ENCODE measurements around the gene ALDH4A1.

Gene ALDH4A1

GRCh38 chr1:18886003-18886335 lies 16.4 kb downstream of the ALDH4A1 start:
- no peaks in the 10 kb centered on the region for H3K9me3 ChIP-seq (ENCODE audit: control insufficient read depth in 1 of 2, low read length in 2 of 2)
- H3K27me3 ChIP-seq (ENCODE audit: low read depth, low read length): no peaks in the 10 kb centered on the region
- H3K4me3 ChIP-seq (ENCODE audit: low read depth in 1 of 2, low read length in 2 of 2): no peak overlapping the region
- peaks cover 0 to 18% of the 10 kb centered on the region in 2 donors for H3K36me3 ChIP-seq (ENCODE audit: control insufficient read depth in 1 of 2, insufficient read depth in 2 of 2, low read length in 2 of 2)
- no peaks in the 10 kb centered on the region for H3K4me1 ChIP-seq (ENCODE audit: control insufficient read depth in 1 of 2, insufficient read depth in 2 of 2, low read length in 2 of 2)
- H3K27ac ChIP-seq (ENCODE audit: low read length): no peak overlapping the region

GRCh38 chr1:18885311-18886002 lies 16.9 kb downstream of the ALDH4A1 start:
- peaks cover 0 to 18% of the 10 kb centered on the region in 2 donors for H3K36me3 ChIP-seq (ENCODE audit: control insufficient read depth in 1 of 2, insufficient read depth in 2 of 2, low read length in 2 of 2)

GRCh38 chr1:18884727-18885126 lies 17.6 kb downstream of the ALDH4A1 start:
- Histone ChIP-seq H3K27me3 (ENCODE audit: low read depth, low read length) (no peaks in the 10 kb centered on the region), H3K27ac (ENCODE audit: low read length) (no peak overlapping the region), H3K4me3 (ENCODE audit: low read depth in 1 of 2, low read length in 2 of 2) (no peak overlapping the region), H3K36me3 (ENCODE audit: control insufficient read depth in 1 of 2, insufficient read depth in 2 of 2, low read length in 2 of 2) (peaks cover 0 to 18% of the 10 kb centered on the region in 2 donors), H3K9me3 (ENCODE audit: control insufficient read depth in 1 of 2, low read length in 2 of 2) (no peaks in the 10 kb centered on the region), H3K4me1 (ENCODE audit: control insufficient read depth in 1 of 2, insufficient read depth in 2 of 2, low read length in 2 of 2) (no peaks in the 10 kb centered on the region)

More at GRCh38 chr1:18885311-18886002, 16.9 kb downstream of the ALDH4A1 start:
- H3K9me3 ChIP-seq (ENCODE audit: control insufficient read depth in 1 of 2, low read length in 2 of 2): no peaks in the 10 kb centered on the region
- no peak overlapping the region for H3K27ac ChIP-seq (ENCODE audit: low read length)
- H3K4me1 ChIP-seq (ENCODE audit: control insufficient read depth in 1 of 2, insufficient read depth in 2 of 2, low read length in 2 of 2): no peaks in the 10 kb centered on the region
- H3K4me3 ChIP-seq (ENCODE audit: low read depth in 1 of 2, low read length in 2 of 2): no peak overlapping the region
- H3K27me3 ChIP-seq (ENCODE audit: low read depth, low read length): no peaks in the 10 kb centered on the region

- Histone ChIP-seq H3K27me3 (ENCODE audit: low read depth, low read length) (no peaks in the 10 kb centered on the region), H3K27ac (ENCODE audit: low read length) (no peak overlapping the region), H3K4me1 (ENCODE audit: control insufficient read depth in 1 of 2, insufficient read depth in 2 of 2, low read length in 2 of 2) (no peaks in the 10 kb centered on the region), H3K4me3 (ENCODE audit: low read depth in 1 of 2, low read length in 2 of 2) (no peak overlapping the region), H3K9me3 (ENCODE audit: control insufficient read depth in 1 of 2, low read length in 2 of 2) (no peaks in the 10 kb centered on the region), H3K36me3 (ENCODE audit: control insufficient read depth in 1 of 2, insufficient read depth in 2 of 2, low read length in 2 of 2) (peaks cover 0 to 19% of the 10 kb centered on the region in 2 donors)
Observed at GRCh38 chr1:18884419-18884717, 18.0 kb downstream of the ALDH4A1 start.

- Histone ChIP-seq H3K4me1 (ENCODE audit: control insufficient read depth in 1 of 2, insufficient read depth in 2 of 2, low read length in 2 of 2) (no peaks in the 10 kb centered on the region), H3K9me3 (ENCODE audit: control insufficient read depth in 1 of 2, low read length in 2 of 2) (no peaks in the 10 kb centered on the region), H3K27ac (ENCODE audit: low read length) (no peak overlapping the region), H3K4me3 (ENCODE audit: low read depth in 1 of 2, low read length in 2 of 2) (no peak overlapping the region), H3K27me3 (ENCODE audit: low read depth, low read length) (no peaks in the 10 kb centered on the region), H3K36me3 (ENCODE audit: control insufficient read depth in 1 of 2, insufficient read depth in 2 of 2, low read length in 2 of 2) (peaks cover 0 to 22% of the 10 kb centered on the region in 2 donors)
Observed at GRCh38 chr1:18883636-18884418, 18.5 kb downstream of the ALDH4A1 start.

- no peaks in the 10 kb centered on the region for H3K4me1 ChIP-seq (ENCODE audit: control insufficient read depth in 1 of 2, insufficient read depth in 2 of 2, low read length in 2 of 2)
- H3K4me3 ChIP-seq (ENCODE audit: low read depth in 1 of 2, low read length in 2 of 2): no peak overlapping the region
- H3K9me3 ChIP-seq (ENCODE audit: control insufficient read depth in 1 of 2, low read length in 2 of 2): no peaks in the 10 kb centered on the region
- H3K27me3 ChIP-seq (ENCODE audit: low read depth, low read length): no peaks in the 10 kb centered on the region
- no peak overlapping the region for H3K27ac ChIP-seq (ENCODE audit: low read length)
- peaks cover 0 to 22% of the 10 kb centered on the region in 2 donors for H3K36me3 ChIP-seq (ENCODE audit: control insufficient read depth in 1 of 2, insufficient read depth in 2 of 2, low read length in 2 of 2)
Observed at GRCh38 chr1:18883079-18883478, 19.3 kb downstream of the ALDH4A1 start.

- Histone ChIP-seq H3K27me3 (ENCODE audit: low read depth, low read length) (no peaks in the 10 kb centered on the region), H3K27ac (ENCODE audit: low read length) (no peak overlapping the region), H3K36me3 (ENCODE audit: control insufficient read depth in 1 of 2, insufficient read depth in 2 of 2, low read length in 2 of 2) (peaks cover 0 to 22% of the 10 kb centered on the region in 2 donors), H3K4me1 (ENCODE audit: control insufficient read depth in 1 of 2, insufficient read depth in 2 of 2, low read length in 2 of 2) (no peaks in the 10 kb centered on the region), H3K4me3 (ENCODE audit: low read depth in 1 of 2, low read length in 2 of 2) (no peak overlapping the region), H3K9me3 (ENCODE audit: control insufficient read depth in 1 of 2, low read length in 2 of 2) (no peaks in the 10 kb centered on the region)
Observed at GRCh38 chr1:18882486-18882885, 19.9 kb downstream of the ALDH4A1 start.

- H3K27me3 ChIP-seq (ENCODE audit: low read depth, low read length): no peaks in the 10 kb centered on the region
- no peak overlapping the region for H3K27ac ChIP-seq (ENCODE audit: low read length)
- no peak overlapping the region for H3K4me3 ChIP-seq (ENCODE audit: low read depth in 1 of 2, low read length in 2 of 2)
- no peaks in the 10 kb centered on the region for H3K9me3 ChIP-seq (ENCODE audit: control insufficient read depth in 1 of 2, low read length in 2 of 2)
- H3K36me3 ChIP-seq (ENCODE audit: control insufficient read depth in 1 of 2, insufficient read depth in 2 of 2, low read length in 2 of 2): peaks cover 0 to 22% of the 10 kb centered on the region in 2 donors
- no peaks in the 10 kb centered on the region for H3K4me1 ChIP-seq (ENCODE audit: control insufficient read depth in 1 of 2, insufficient read depth in 2 of 2, low read length in 2 of 2)
Observed at GRCh38 chr1:18881642-18882431, 20.5 kb downstream of the ALDH4A1 start.

GRCh38 chr1:18881164-18881563 lies 21.2 kb downstream of the ALDH4A1 start:
- Histone ChIP-seq H3K4me3 (ENCODE audit: low read depth in 1 of 2, low read length in 2 of 2) (no peak overlapping the region), H3K27ac (ENCODE audit: low read length) (no peak overlapping the region), H3K4me1 (ENCODE audit: control insufficient read depth in 1 of 2, insufficient read depth in 2 of 2, low read length in 2 of 2) (no peaks in the 10 kb centered on the region), H3K36me3 (ENCODE audit: control insufficient read depth in 1 of 2, insufficient read depth in 2 of 2, low read length in 2 of 2) (peaks cover 0 to 22% of the 10 kb centered on the region in 2 donors), H3K9me3 (ENCODE audit: control insufficient read depth in 1 of 2, low read length in 2 of 2) (no peaks in the 10 kb centered on the region), H3K27me3 (ENCODE audit: low read depth, low read length) (no peaks in the 10 kb centered on the region)

GRCh38 chr1:18880585-18880984 lies 21.8 kb downstream of the ALDH4A1 start:
- peaks cover 0 to 22% of the 10 kb centered on the region in 2 donors for H3K36me3 ChIP-seq (ENCODE audit: control insufficient read depth in 1 of 2, insufficient read depth in 2 of 2, low read length in 2 of 2)
- no peak overlapping the region for H3K4me3 ChIP-seq (ENCODE audit: low read depth in 1 of 2, low read length in 2 of 2)
- H3K27ac ChIP-seq (ENCODE audit: low read length): no peak overlapping the region
- no peaks in the 10 kb centered on the region for H3K9me3 ChIP-seq (ENCODE audit: control insufficient read depth in 1 of 2, low read length in 2 of 2)
- H3K27me3 ChIP-seq (ENCODE audit: low read depth, low read length): no peaks in the 10 kb centered on the region
- no peaks in the 10 kb centered on the region for H3K4me1 ChIP-seq (ENCODE audit: control insufficient read depth in 1 of 2, insufficient read depth in 2 of 2, low read length in 2 of 2)

GRCh38 chr1:18879791-18880309 lies 22.5 kb downstream of the ALDH4A1 start:
- no peak overlapping the region for H3K4me3 ChIP-seq (ENCODE audit: low read depth in 1 of 2, low read length in 2 of 2)
- no peaks in the 10 kb centered on the region for H3K4me1 ChIP-seq (ENCODE audit: control insufficient read depth in 1 of 2, insufficient read depth in 2 of 2, low read length in 2 of 2)
- H3K36me3 ChIP-seq (ENCODE audit: control insufficient read depth in 1 of 2, insufficient read depth in 2 of 2, low read length in 2 of 2): peaks cover 0 to 22% of the 10 kb centered on the region in 2 donors
- H3K27ac ChIP-seq (ENCODE audit: low read length): no peak overlapping the region
- H3K9me3 ChIP-seq (ENCODE audit: control insufficient read depth in 1 of 2, low read length in 2 of 2): no peaks in the 10 kb centered on the region
- H3K27me3 ChIP-seq (ENCODE audit: low read depth, low read length): no peaks in the 10 kb centered on the region
